ENCODE results near the gene PPP2R2D.
"Not testable (repeated sequence)": the region's sequence is repeated elsewhere in the genome, so short reads cannot be mapped to it uniquely, and the experiment has no call there.

The PPP2R2D gene

GRCh38 chr10:131909014-131909808 is 8.4 kb downstream of the PPP2R2D start:
- DNase-seq, result no peak

- no peak for DNase-seq
Measured at GRCh38 chr10:131909929-131910328, 9.1 kb downstream of the PPP2R2D start.

DNA sequence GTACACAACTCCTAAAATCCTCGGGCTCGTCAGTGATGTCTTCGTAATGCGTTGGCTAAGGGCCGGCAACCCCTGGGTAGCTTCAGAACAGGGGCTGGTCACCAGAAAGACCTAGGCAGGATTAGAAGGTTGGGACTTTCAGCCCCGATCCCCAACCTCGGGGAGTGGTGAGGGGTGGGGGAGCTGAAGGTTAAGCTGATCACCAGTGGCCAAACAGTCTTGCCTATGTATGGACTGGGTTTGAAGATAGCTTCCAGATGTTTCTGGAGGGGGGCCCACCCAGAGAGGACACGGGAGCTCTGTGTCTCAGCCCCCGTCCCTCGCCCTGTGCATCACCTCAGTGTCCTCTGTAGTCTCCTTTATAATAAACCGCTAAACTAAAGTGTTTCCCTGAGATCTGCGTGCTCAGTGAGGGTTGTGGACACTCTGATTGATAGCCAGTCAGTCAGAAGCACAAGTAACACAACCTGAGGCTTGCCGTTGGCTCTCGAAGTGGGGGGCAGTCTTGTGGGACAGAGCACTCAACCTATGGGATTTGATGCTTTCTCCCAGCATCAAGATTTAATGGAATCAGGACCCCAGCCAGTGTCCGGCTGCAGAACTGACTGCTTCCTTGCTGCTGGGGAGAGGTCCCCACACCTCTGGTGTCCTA is 10.0 kb downstream of the PPP2R2D start:
- no peak for DNase-seq

GRCh38 chr10:131911451-131911850 is 10.6 kb downstream of the PPP2R2D start:
- DNase-seq, result no peak

DNA sequence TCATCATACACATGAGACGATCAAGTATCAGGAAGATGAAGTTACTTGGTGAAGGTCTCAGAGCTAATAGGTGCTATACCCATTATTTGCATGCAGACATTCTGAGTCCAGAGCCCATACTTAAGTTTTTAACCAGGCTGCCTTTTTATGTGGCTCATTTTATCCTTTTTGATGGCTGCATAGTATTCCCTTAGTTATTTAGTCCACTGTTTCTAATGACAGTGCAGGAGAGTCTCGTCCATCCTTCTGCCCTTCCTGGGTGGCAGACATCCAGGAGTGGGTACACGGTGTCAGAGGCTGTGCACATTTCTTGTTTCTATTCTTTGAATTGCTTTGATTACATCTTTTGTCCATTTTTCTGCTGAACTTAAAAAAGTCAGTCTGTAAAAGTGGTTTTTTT is 11.8 kb downstream of the PPP2R2D start:
- no peak for DNase-seq

GRCh38 chr10:131915484-131915883 is 14.7 kb downstream of the PPP2R2D start:
- DNase-seq, result no peak

GRCh38 chr10:131915990-131916766 is 15.4 kb downstream of the PPP2R2D start:
- DNase-seq, result no peak

DNA sequence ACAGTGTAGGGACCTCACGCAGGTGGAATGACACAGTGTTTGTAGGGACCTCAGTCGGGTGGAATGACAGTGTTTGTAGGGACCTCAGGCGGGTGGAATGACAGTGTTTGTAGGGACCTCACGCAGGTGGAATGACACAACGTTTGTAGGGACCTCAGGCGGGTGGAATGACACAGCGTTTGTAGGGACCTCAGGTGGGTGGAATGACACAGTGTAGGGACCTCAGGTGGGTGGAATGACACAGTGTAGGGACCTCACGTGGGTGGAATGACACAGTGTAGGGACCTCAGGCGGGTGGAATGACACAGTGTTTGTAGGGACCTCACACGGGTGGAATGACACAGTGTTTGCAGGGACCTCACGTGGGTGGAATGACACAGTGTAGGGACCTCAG is 16.0 kb downstream of the PPP2R2D start:
- not testable (repeated sequence) for DNase-seq

DNA sequence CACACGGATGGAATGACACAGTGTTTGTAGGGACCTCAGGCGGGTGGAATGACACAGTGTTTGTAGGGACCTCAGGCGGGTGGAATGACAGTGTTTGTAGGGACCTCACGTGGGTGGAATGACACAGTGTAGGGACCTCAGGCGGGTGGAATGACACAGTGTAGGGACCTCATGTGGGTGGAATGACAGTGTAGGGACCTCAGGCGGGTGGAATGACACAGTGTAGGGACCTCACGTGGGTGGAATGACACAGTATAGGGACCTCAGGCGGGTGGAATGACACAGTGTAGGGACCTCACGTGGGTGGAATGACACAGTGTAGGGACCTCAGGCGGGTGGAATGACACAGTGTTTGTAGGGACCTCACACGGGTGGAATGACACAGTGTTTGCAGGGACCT is 16.7 kb downstream of the PPP2R2D start:
- DNase-seq, result not testable (repeated sequence)

GRCh38 chr10:131919461-131919860 is 18.7 kb downstream of the PPP2R2D start:
- not testable (repeated sequence) for DNase-seq

GRCh38 chr10:131920151-131920550 is 19.3 kb downstream of the PPP2R2D start:
- no peak for DNase-seq

GRCh38 chr10:131920693-131921092 is 19.9 kb downstream of the PPP2R2D start:
- DNase-seq, result no peak

GRCh38 chr10:131921184-131921583 is 20.4 kb downstream of the PPP2R2D start:
- no peak for DNase-seq

GRCh38 chr10:131923038-131923756 is 22.4 kb downstream of the PPP2R2D start:
- DNase-seq, result no peak

DNA sequence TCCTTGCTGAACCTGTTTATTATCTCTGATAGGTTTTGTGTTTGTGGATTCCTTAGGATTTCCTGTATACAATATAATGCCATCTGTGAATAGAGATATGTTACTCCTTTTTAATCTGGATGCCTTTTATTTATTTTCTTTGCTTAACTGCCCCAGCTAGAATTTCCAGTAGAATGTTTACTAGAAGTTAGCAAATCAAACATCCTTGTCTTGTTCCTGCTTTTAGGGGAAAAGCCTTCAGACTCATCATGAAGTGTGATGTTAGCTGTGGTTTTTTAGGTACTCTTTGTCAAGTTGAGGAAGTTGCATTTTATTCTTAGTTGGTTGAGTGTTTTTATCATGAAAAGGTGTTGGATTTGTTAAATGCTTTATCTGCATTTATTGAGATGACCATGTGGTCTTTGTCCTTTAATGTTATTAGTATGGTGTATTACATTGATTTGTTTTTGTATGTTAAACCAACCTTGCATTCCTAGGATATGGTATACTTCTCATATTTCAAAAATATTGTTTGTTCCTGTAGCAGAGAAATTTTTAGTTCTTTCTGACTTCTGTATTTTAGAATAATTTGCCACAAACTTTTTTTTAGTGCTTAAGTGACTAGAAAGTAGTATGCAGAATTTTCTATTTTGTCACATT is 24.3 kb downstream of the PPP2R2D start:
- DNase-seq, result no peak

- DNase-seq, result no peak
Measured at GRCh38 chr10:131925716-131926115, 24.9 kb downstream of the PPP2R2D start.

DNA sequence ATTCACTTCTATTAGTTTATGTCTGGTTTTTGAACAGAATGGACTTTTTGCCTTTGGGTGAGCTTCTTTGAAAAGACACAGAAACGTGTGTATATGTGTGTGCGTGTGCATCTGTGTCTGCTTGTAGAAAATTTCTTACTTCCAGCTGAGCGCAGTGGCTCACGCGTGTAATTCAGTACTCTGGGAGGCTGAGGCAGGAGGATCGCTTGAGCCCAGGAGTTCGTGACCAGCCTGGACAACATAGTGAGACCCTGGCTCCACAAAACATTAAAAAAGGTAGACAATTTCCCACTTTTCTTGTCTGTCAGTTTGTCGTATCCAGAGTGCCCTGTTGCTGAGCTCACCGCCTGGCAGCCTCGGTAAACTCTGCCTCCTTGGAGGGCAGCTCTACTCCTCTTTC is 25.4 kb downstream of the PPP2R2D start:
- DNase-seq, result no peak

DNA sequence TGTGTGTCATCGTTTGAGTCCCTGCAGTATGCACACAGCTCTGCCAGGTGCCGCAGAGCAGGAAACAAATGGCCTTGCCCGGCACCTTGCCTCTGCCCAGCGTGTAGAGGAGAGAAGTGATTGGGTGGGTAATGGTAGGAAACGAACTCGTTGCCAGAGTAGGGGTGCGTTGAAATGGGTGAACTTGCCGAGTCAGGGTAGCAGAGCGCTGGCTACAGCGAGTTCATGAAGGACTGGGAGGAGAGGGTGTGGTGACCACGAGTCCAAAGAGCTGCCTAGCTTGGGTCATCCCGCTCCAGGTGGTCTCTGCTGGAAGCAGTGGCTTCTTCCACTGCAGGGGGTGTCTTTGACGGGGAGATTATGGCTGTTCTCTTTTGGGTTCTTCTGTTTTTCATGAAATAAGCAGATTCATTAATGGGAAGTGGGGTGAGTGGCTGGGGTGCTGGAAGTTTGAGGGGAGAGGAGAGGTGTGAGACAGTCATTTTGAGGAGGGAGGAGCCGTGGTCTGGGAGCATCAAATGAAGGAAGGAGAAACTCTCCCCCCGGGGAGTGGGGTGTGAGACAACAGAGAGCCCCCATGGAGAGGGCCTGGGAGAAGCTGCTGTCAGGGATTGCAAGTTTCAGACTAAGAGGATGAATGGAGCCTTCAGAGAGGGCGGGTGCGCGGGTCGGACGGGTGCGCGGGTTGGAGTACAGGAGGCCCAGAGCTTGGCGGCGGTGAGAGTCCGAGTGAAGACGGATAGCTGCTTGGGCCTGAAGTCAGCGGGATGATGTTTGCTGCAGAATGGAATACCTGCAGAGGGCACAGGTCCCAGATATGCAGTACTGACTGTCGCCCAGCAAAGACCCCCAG is 26.2 kb downstream of the PPP2R2D start:
- DNase-seq, result no peak

GRCh38 chr10:131928248-131929095 is 27.7 kb downstream of the PPP2R2D start:
- no peak for DNase-seq

DNA sequence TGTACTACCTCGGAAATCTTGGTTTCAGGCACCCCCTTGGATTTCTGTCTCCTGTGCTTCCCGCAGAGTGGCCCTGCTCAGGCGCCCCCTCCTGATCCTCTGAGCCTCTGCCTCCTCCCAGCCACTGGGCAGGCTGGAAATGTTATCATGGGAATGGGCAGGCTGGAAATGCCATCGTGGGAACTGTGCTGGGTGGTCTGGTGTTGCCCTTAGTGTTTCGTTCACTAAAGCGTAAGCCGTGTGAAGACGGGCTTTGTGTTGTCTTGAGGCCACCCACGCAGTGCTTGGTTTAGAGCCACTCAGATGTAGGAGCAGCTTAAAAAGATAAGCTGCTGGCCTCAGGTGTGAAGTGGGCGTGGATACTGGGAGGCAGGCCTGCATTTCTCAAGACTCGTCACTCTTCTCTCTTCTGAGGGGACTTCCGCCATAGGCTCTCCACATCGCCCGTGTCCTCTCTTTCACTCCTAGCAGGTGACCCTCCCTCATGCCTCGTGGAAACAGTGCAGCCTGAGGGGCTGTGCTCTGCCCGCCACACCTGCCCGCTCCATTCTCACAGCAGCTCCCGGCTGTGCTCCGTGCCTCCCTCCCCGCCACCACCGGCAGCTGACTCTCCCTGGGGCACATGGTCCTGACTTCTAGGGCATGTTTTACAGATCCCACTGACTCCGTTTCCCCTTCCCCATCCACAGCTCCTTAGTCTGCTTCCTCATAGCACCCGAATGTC is 28.5 kb downstream of the PPP2R2D start:
- no peak for DNase-seq
